ENCODE measurements around the gene PIP4K2A. TPM values are rescaled to one million over a fixed set of nuclear protein-coding genes. Genes with fewer than 3 reads are reported as not detected.

PIP4K2A gene
- total RNA-seq, 2 donors from 2014 or later: 11.3 to 16.8 TPM

Other genes with a start within 250 kb of the PIP4K2A start
- not detected for gene ARMC3, start 213.5 kb upstream of the PIP4K2A start, total RNA-seq